Gastroesophageal sphincter (tissue), 3 donors: ENCODE results near the gene ATXN2L.

Source experiments
- EP300 ChIP-seq: sonication (generic); formaldehyde crosslinking; IDR thresholded peaks from one replicate; pipeline ENCODE4 v1.6.1; 2017; ENCODE audit warnings: antibody characterized with exemption, mild to moderate bottlenecking
- POLR2AphosphoS5 ChIP-seq: sonication (generic); formaldehyde crosslinking; IDR thresholded peaks from one replicate; pipeline ENCODE4 v1.6.1; 2017; ENCODE audit warnings: antibody characterized with exemption
- TF ChIP-seq, protein P1 (sequence below), 4 experiments: fragments of 200-600 bp in 2 of 4; fragments of 450-650 bp in 2 of 4; sonication (generic) in 1 of 4; IDR thresholded peaks; one replicate each; pipeline ENCODE4 v1.5.1; 2017 to 2019; ENCODE audit warnings: antibody characterized with exemption in 4 of 4, mild to moderate bottlenecking in 2 of 4, moderate library complexity in 2 of 4

DNA sequence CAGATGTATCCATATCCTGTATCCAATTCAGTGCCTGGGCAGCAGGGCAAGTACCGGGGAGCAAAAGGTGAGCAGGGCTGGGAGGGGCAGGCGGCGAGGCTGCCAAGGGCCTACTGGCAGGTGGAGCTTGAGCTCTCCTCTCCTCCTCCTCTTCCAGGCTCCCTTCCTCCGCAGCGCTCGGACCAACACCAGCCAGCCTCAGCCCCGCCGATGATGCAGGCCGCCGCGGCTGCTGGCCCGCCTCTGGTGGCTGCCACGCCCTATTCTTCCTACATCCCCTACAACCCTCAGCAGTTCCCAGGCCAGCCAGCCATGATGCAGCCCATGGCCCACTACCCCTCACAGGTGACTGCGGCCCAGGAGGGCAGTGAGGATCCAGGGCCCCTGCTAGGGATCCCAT is 11.6 kb downstream of the ATXN2L start:
- no peak for TF ChIP-seq POLR2AphosphoS5
- no peak for TF ChIP-seq EP300
- TF ChIP-seq, protein P1, sequence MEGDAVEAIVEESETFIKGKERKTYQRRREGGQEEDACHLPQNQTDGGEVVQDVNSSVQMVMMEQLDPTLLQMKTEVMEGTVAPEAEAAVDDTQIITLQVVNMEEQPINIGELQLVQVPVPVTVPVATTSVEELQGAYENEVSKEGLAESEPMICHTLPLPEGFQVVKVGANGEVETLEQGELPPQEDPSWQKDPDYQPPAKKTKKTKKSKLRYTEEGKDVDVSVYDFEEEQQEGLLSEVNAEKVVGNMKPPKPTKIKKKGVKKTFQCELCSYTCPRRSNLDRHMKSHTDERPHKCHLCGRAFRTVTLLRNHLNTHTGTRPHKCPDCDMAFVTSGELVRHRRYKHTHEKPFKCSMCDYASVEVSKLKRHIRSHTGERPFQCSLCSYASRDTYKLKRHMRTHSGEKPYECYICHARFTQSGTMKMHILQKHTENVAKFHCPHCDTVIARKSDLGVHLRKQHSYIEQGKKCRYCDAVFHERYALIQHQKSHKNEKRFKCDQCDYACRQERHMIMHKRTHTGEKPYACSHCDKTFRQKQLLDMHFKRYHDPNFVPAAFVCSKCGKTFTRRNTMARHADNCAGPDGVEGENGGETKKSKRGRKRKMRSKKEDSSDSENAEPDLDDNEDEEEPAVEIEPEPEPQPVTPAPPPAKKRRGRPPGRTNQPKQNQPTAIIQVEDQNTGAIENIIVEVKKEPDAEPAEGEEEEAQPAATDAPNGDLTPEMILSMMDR (IDR thresholded peaks at IDR 0.05): no peak
